Prostate gland (tissue), 2 donors: Measurements from ENCODE around the gene FAM72D.
"Not testable (repeated sequence)": the region's sequence is repeated elsewhere in the genome, so short reads cannot be mapped to it uniquely, and the experiment has no call there.

ENCODE experiments used
- POLR2A ChIP-seq: fragments of 450-650 bp; IDR thresholded peaks from one replicate; pipeline ENCODE4 v1.6.1; 2016; ENCODE audit warnings: antibody characterized with exemption, mild to moderate bottlenecking
- POLR2AphosphoS5 ChIP-seq: sonication (generic); formaldehyde crosslinking; IDR thresholded peaks from one replicate; pipeline ENCODE4 v1.6.1; 2017; ENCODE audit warnings: antibody characterized with exemption
- TF ChIP-seq, protein P1 (sequence below), 4 experiments: fragments of 200-600 bp in 2 of 4; fragments of 450-650 bp in 2 of 4; sonication (generic) in 2 of 4; IDR thresholded peaks; 1 replicate in 3 of 4; 2 replicates in 1 of 4; pipeline ENCODE4 v1.5.1; 2016 to 2019; ENCODE audit warnings: antibody characterized with exemption in 4 of 4, mild to moderate bottlenecking in 2 of 4, moderate library complexity in 2 of 4

DNA sequence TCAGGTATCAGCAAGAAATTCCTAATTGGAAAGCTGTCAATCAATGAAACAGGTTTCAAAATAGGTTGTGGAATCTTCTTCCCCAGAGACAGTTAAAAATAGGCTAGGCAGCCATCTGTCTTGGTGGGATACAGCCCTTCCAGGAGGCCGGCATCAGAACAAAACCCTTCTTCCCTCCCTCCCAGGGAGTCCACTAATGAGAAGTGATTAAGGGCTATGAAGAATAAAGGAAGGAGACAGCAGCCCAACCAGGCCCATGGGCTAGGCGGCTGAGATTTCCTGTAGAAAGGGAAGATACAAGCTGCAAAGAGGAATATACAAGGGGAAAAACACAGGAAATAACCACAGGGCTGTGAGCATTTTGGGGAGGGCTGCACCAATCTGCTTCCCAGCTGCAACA is 32.5 kb upstream of the FAM72D start:
- TF ChIP-seq, protein P1, sequence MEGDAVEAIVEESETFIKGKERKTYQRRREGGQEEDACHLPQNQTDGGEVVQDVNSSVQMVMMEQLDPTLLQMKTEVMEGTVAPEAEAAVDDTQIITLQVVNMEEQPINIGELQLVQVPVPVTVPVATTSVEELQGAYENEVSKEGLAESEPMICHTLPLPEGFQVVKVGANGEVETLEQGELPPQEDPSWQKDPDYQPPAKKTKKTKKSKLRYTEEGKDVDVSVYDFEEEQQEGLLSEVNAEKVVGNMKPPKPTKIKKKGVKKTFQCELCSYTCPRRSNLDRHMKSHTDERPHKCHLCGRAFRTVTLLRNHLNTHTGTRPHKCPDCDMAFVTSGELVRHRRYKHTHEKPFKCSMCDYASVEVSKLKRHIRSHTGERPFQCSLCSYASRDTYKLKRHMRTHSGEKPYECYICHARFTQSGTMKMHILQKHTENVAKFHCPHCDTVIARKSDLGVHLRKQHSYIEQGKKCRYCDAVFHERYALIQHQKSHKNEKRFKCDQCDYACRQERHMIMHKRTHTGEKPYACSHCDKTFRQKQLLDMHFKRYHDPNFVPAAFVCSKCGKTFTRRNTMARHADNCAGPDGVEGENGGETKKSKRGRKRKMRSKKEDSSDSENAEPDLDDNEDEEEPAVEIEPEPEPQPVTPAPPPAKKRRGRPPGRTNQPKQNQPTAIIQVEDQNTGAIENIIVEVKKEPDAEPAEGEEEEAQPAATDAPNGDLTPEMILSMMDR (IDR thresholded peaks at IDR 0.05), result not testable (repeated sequence)
- not testable (repeated sequence) for TF ChIP-seq POLR2A, POLR2AphosphoS5
